ENCODE results near the gene TRIM52.
A peak's percentile ranks its signal among the peaks of the same experiment; 100 is the strongest.
"Not testable (repeated sequence)": the region's sequence is repeated elsewhere in the genome, so short reads cannot be mapped to it uniquely, and the experiment has no call there.

Gene TRIM52

GRCh38 chr5:181260720-181261319 is at the start of gene TRIM52:
Gene TRIM52 (minus strand): TSS chr5:181261143. CDS start chr5:181260813, 330 bp downstream.
- DNase-seq, result peak; percentile 89 to 90

GRCh38 chr5:181287331-181287730 is 26.4 kb upstream of the TRIM52 start:
- not testable (repeated sequence) for DNase-seq

GRCh38 chr5:181285962-181286705 is 25.2 kb upstream of the TRIM52 start:
- not testable (repeated sequence) for DNase-seq

- not testable (repeated sequence) for DNase-seq
Observed at GRCh38 chr5:181283841-181284755, 23.2 kb upstream of the TRIM52 start.

- DNase-seq, result no peak
Observed at GRCh38 chr5:181283347-181283746, 22.4 kb upstream of the TRIM52 start.

GRCh38 chr5:181282874-181283273 is 21.9 kb upstream of the TRIM52 start:
- DNase-seq, result no peak

- not testable (repeated sequence) for DNase-seq
Observed at GRCh38 chr5:181282415-181282814, 21.5 kb upstream of the TRIM52 start.

GRCh38 chr5:181281984-181282316 is 21.0 kb upstream of the TRIM52 start:
- no peak for DNase-seq

GRCh38 chr5:181281077-181281983 is 20.4 kb upstream of the TRIM52 start:
- DNase-seq, result no peak

- DNase-seq, result no peak
Observed at GRCh38 chr5:181280251-181280762, 19.4 kb upstream of the TRIM52 start.

- DNase-seq, result not testable (repeated sequence)
Observed at GRCh38 chr5:181273433-181273744, 12.4 kb upstream of the TRIM52 start.

- DNase-seq, result no peak
Observed at GRCh38 chr5:181271081-181271480, 10.1 kb upstream of the TRIM52 start.

GRCh38 chr5:181267907-181268306 is 7.0 kb upstream of the TRIM52 start:
- DNase-seq, result not testable (repeated sequence)

- not testable (repeated sequence) for DNase-seq
Observed at GRCh38 chr5:181267291-181267904, 6.5 kb upstream of the TRIM52 start.

GRCh38 chr5:181265092-181265671 is 4.2 kb upstream of the TRIM52 start:
- peak in 1 of 2 donors; percentile 25 for DNase-seq

- no peak for DNase-seq
Observed at GRCh38 chr5:181263633-181264032, 2.7 kb upstream of the TRIM52 start.

- DNase-seq, result peak; percentile 64 to 73
Observed at GRCh38 chr5:181261320-181262049, 542 bp upstream of the TRIM52 start.

GRCh38 chr5:181259974-181260719 is 796 bp downstream of the TRIM52 start:
- no peak for DNase-seq

GRCh38 chr5:181259283-181259682 is 1.7 kb downstream of the TRIM52 start:
- DNase-seq, result no peak

GRCh38 chr5:181258576-181258975 is 2.4 kb downstream of the TRIM52 start:
- no peak for DNase-seq

Measured in activated CD4-positive, alpha-beta T cell treated with anti-CD3 and anti-CD28 coated beads for 4 hours (primary cell).